HepG2 (cell line): ENCODE results near the gene CCDC174. TPM values are rescaled to one million over a fixed set of nuclear protein-coding genes. Genes with fewer than 3 reads are reported as not detected.
"Not testable (repeated sequence)": the region's sequence is repeated elsewhere in the genome, so short reads cannot be mapped to it uniquely, and the experiment has no call there.

ENCODE experiments used
- ATAC-seq: fragments of 200-7000 bp; cut with Tn5 transposase; 3 replicates; pipeline ENCODE4 v1.9.1; 2020; ENCODE audit warnings: mild to moderate bottlenecking, moderate library complexity
- BruUV-seq: library from RNA; stranded (reverse); fragments of 400-500 nt; replicated peaks from 2 replicates; lab custom pipeline; 2021; lab: Mats Ljungman, UMichigan
- CTCF ChIA-PET: fragments of 300-600 bp; formaldehyde crosslinking; extraction: SDS; loops from one replicate; lab custom pipeline; 2021; ENCODE audit warnings: low total read pairs, inconsistent platforms, low intra/inter-chr PET ratio; lab: Yijun Ruan, JAX
- POLR2A ChIA-PET: fragments of 350-600 bp; sonication (Branson Sonifier 250); formaldehyde crosslinking; loops from one replicate; lab custom pipeline; 2020; ENCODE audit warnings: antibody characterized with exemption, inconsistent platforms; lab: Yijun Ruan, JAX
- DNase-seq: peaks from one replicate; pipeline ENCODE4 v3.0.0-alpha.2; 2015; ENCODE audit warnings: low spot score
- FAIRE-seq: peaks from 3 replicates; lab custom pipeline; 2011; peaks lifted over from hg19 to GRCh38; lab: Jason Lieb, UNC
- H2AFZ ChIP-seq: one replicate; pipeline ENCODE4 v1.6.1; 2011; ENCODE audit warnings: low read length, inconsistent platforms
- H3K27ac ChIP-seq: fragments of 300-600 bp; 3 replicates; pipeline ENCODE4 v1.8.0; 2011; ENCODE audit warnings: mixed run types, mild to moderate bottlenecking, mixed read lengths, low read length, inconsistent platforms; ENCODE audit not compliant: insufficient read depth; ENCODE audit errors: extremely low read length
- H3K27me3 ChIP-seq, 2 experiments: fragments of 200-600 bp in 1 of 2; 2 replicates in 1 of 2; 3 replicates in 1 of 2; pipeline versions ENCODE4 v1.6.0 to v1.8.0; 2011; ENCODE audit warnings: low read length in 2 of 2, mild to moderate bottlenecking in 2 of 2, moderate library complexity in 2 of 2, inconsistent platforms in 1 of 2; ENCODE audit not compliant: insufficient read depth in 2 of 2, control insufficient read depth in 1 of 2
- H3K36me3 ChIP-seq, 2 experiments: fragments of 200-600 bp in 1 of 2; replicated peaks in 1 of 2; 2 replicates in 1 of 2; 3 replicates in 1 of 2; pipeline versions ENCODE4 v1.5.1 to v1.8.0; 2011; ENCODE audit warnings: low read length in 2 of 2, inconsistent platforms in 1 of 2; ENCODE audit not compliant: insufficient read depth in 2 of 2, control insufficient read depth in 1 of 2
- H3K4me1 ChIP-seq: 2 replicates; pipeline ENCODE4 v1.5.1; 2012; ENCODE audit warnings: low read length, inconsistent platforms; ENCODE audit not compliant: insufficient read depth
- H3K4me2 ChIP-seq: 2 replicates; pipeline ENCODE4 v1.6.0; 2011; ENCODE audit warnings: low read depth, low read length, inconsistent platforms
- H3K4me3 ChIP-seq, 3 experiments: fragments of 200-600 bp in 1 of 3; sonication (generic), shearing (Covaris generic) in 1 of 3; replicated peaks in 1 of 3; 2 replicates each; pipeline ENCODE4 v1.5.1; 2011 to 2016; ENCODE audit warnings: low read length in 3 of 3, inconsistent platforms in 2 of 3, low read depth in 2 of 3, mild to moderate bottlenecking in 2 of 3, control low read depth in 1 of 3, mixed read lengths in 1 of 3; ENCODE audit not compliant: insufficient read depth in 1 of 3
- H3K79me2 ChIP-seq: one replicate; pipeline ENCODE4 v1.6.1; 2011; ENCODE audit warnings: low read length, inconsistent platforms; ENCODE audit not compliant: insufficient read depth
- H3K9ac ChIP-seq: 2 replicates; pipeline ENCODE4 v1.6.0; 2011; ENCODE audit warnings: mild to moderate bottlenecking, low read depth, low read length, inconsistent platforms; ENCODE audit not compliant: insufficient read depth
- H3K9me3 ChIP-seq: 2 replicates; pipeline ENCODE4 v1.5.1; 2012; ENCODE audit warnings: mild to moderate bottlenecking, low read length
- H4K20me1 ChIP-seq: 2 replicates; pipeline ENCODE4 v1.6.0; 2011; ENCODE audit warnings: inconsistent platforms, mild to moderate bottlenecking, low read length, moderate library complexity; ENCODE audit not compliant: insufficient read depth
- MAFF ChIP-seq: IDR thresholded peaks from 2 replicates; pipeline ENCODE4 v1.6.1; 2011; ENCODE audit warnings: low read depth, low read length, improper control_type of control experiment
- MAFK ChIP-seq, 2 experiments: IDR thresholded peaks in 1 of 2; conservative IDR thresholded peaks in 1 of 2; 2 replicates each; pipeline ENCODE4 v1.6.1; 2011; ENCODE audit warnings: improper control_type of control experiment in 2 of 2, low read length in 2 of 2
- NR2F2 ChIP-seq: IDR thresholded peaks from 2 replicates; pipeline ENCODE4 v1.6.1; 2012; ENCODE audit warnings: low read depth, inconsistent platforms, borderline replicate concordance
- TRIM22 ChIP-seq: fragments of 450-650 bp; IDR thresholded peaks from 2 replicates; pipeline ENCODE4 v1.6.1; 2017
- ZNF264 ChIP-seq: sonication (generic); formaldehyde crosslinking; IDR thresholded peaks from 2 replicates; pipeline ENCODE4 v1.4.0; 2020; ENCODE audit warnings: missing genetic modification reagents
- WGBS: methylation state at CpG from one replicate; pipeline ENCODE4 v1.1.6; 2017; ENCODE audit warnings: low lambda C conversion rate; 5-methylcytosine and 5-hydroxymethylcytosine counted together
- in situ Hi-C: cut with HindIII; loops from 2 replicates; pipeline ENCODE4 v1.10.0; 2017; ENCODE audit warnings: low pct_unique_long_range_greater_than_20kb; ENCODE audit not compliant: extremely low pct_ligation_motif_present
- intact Hi-C: fragments of 100-400 bp; cut with micrococcal nuclease; formaldehyde crosslinking; loops from one replicate; pipeline ENCODE4 v1.10.0; 2022; ENCODE audit not compliant: unreplicated experiment
- polyA plus RNA-seq, 8 experiments: library from polyadenylated mRNA; depleted of rRNA in 3 of 8; stranded (reverse) in 7 of 8; unstranded in 1 of 8; fragments of >200 nt; fragmentation: Illumina TruSeq in 4 of 8; extraction: Trizol in 4 of 8; gene quantifications; 2 replicates each; pipeline versions ENCODE4 v1.2.1 to v1.2.3, GENCODE V29; 2011 to 2016; ENCODE audit warnings: low read depth in 4 of 8, missing spikeins in 1 of 8, mixed read lengths in 1 of 8; ENCODE audit not compliant: insufficient read depth in 1 of 8
- total RNA-seq, 5 experiments: library from RNA; depleted of rRNA; stranded (reverse); fragments of >200 nt; fragmentation: Illumina TruSeq; extraction: Trizol; gene quantifications; 2 replicates each; pipeline ENCODE4 v1.2.3, GENCODE V29; 2016; ENCODE audit warnings: low read depth in 1 of 5

Gene CCDC174
- total and polyA plus RNA-seq, 2 of the 13 experiments (the other 11 are each of a cell fraction or from before 2014, with no cell fraction given) = 5.4 to 11.0 TPM

- no TSS peak for BruUV-seq
- intact Hi-C loops (no loop called here), in situ Hi-C loops (no loop called here)
- Histone ChIP-seq H3K9ac (no peak overlapping the region), H4K20me1 (no peaks in the 10 kb centered on the region), H3K36me3 (peaks cover 0 to 8% of the 10 kb centered on the region in 2 experiments; a peak in 2 of 5 replicates), H3K27ac (no peak overlapping the region), H3K4me3 (no peak overlapping the region), H3K9me3 (no peaks in the 10 kb centered on the region), H3K4me2 (no peak overlapping the region; the same call in 1 of the 2 replicates), H3K79me2 (peaks cover 26% of the 10 kb centered on the region), H3K27me3 (peaks cover 0 to 8% of the 10 kb centered on the region in 2 experiments; a peak in 1 of 5 replicates), H3K4me1 (peaks cover 43% of the 10 kb centered on the region), H2AFZ (no peak overlapping the region)
- no peak for FAIRE-seq
- DNase-seq = no peak
- ChIA-PET CTCF (no interaction called here), POLR2A (interaction anchor here (1.5 to 2.7 kb wide), 3 partner anchors 18 to 63 kb away, joined by 3 to 18 read pairs (median 16); no protein-coding TSS in a partner anchor)
- TF ChIP-seq ZNF264 (CRISPR knock-in tag) (no peak), MAFF (peak; percentile 87), MAFK (conservative IDR thresholded peaks at IDR 0.05 in 1 of 2, IDR thresholded peaks at IDR 0.05 in 1 of 2; ENCODE audit: low read length in 2 of 2) (peak; percentile 89 to 92), NR2F2 (no peak), TRIM22 (no peak)
- ATAC-seq = no peak
- 98% methylated on average over 4 of the region's 4 CpGs for WGBS
These were observed 1.4 kb upstream of the CCDC174 start for GRCh38 chr3:14650193-14650592.

DNA sequence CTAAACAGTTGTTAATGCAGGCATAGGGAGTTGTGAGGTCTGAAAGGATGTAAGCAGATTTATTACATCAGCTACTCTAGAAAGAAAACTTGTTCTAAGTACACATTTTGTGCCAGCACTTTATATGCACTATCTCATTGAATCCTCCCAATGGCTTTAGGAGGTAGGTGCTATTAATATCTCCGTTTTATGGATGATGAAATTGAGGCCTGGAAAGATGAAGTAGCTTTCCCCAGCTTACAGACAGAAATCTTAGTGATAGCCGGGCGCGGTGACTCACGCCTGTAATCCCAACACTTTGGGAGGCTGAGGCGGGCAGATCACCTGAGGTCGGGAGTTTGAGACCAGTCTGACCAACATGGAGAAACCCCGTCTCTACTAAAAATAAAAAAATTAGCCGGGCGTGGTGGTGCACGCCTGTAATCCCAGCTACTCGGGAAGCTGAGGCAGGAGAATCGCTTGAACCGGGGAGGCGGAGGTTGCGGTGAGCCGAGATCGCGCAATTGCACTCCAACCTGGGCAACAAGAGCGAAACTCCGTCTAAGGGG is 872 bp downstream of the CCDC174 start:
- peaks cover 43% of the 10 kb centered on the region for H3K4me1 ChIP-seq
- CTCF ChIA-PET, H3K9me3 ChIP-seq, H2AFZ ChIP-seq, DNase-seq, intact Hi-C loops, in situ Hi-C loops, H4K20me1 ChIP-seq, BruUV-seq, ATAC-seq, FAIRE-seq, H3K27me3 ChIP-seq: not testable (repeated sequence)
- peaks cover 26% of the 10 kb centered on the region for H3K79me2 ChIP-seq
- 90% methylated on average over 21 of the region's 21 CpGs for WGBS
- peak overlapping the region; percentile 80 to 95 (median 93) for H3K4me3 ChIP-seq
- peak overlapping the region; percentile 98 for H3K9ac ChIP-seq
- H3K36me3 ChIP-seq = peaks cover 5 to 30% of the 10 kb centered on the region in 2 experiments; a peak in 3 of 5 replicates
- POLR2A ChIA-PET = interaction anchor here (1.3 to 2.7 kb wide), 4 partner anchors 8 to 554 kb away, joined by 3 to 18 read pairs (median 5); partner anchors contain the start of gene CAPN7
- peak overlapping the region; percentile 71 for H3K4me2 ChIP-seq
- H3K27ac ChIP-seq = peak overlapping the region; percentile 80
